Measurements from ENCODE around the gene ADAM12. TPM values are rescaled to one million over a fixed set of nuclear protein-coding genes. Genes with fewer than 3 reads are reported as not detected.
"Not testable (repeated sequence)": the region's sequence is repeated elsewhere in the genome, so short reads cannot be mapped to it uniquely, and the experiment has no call there.

The ADAM12 gene
- total RNA-seq, 2 donors from 2014 or later: under 0.01 to 0.52 TPM

GRCh38 chr10:126252884-126253610 lies 135.2 kb downstream of the ADAM12 start:
- intact Hi-C loops (cut with DNase I): no loop called here
- no peak overlapping the region for H3K27ac ChIP-seq
- H3K4me1 ChIP-seq: no peaks in the 10 kb centered on the region
- H3K36me3 ChIP-seq (replicated peaks in 1 of 2; ENCODE audit: insufficient read depth in 1 of 2, low read depth in 2 of 2): no peaks in the 10 kb centered on the region
- peak; percentile 31 for ATAC-seq
- H3K4me3 ChIP-seq: no peak overlapping the region
- no peaks in the 10 kb centered on the region for H3K27me3 ChIP-seq
- 54 to 62% methylated on average over 9 of the region's 9 CpGs for WGBS, 2 donors
- DNase-seq: peak in 1 of 4 donors; percentile 35
- no peaks in the 10 kb centered on the region for H3K9me3 ChIP-seq
- TF ChIP-seq POLR2A (IDR thresholded peaks at IDR 0.05): no peak

DNA sequence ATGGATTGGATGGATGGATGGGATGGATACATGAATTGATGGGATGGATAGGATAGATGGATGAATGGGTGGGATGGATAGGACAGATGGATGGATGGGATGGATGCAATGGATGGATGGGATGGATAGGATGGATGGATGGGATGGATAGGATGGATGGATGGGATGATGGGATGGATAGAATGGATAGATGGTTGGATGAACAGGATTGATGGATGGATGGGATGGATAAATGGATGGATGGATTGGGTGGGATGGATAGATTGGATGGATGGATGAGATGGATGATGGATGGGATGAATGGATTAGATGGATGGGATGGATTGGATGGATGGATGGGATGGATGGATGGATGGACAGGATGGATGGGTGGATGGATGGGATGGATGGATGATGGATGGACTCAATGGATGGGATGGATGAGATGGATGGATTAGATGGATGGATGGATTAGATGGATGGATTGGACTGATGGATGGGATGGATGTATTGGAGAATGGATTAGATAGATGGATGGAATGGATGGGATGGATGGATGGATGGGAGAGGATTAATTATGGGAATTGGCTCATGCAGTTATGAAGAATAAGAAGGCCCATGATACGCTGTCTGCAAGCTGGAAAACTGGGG lies 136.4 kb downstream of the ADAM12 start:
- H3K27ac ChIP-seq: no peak overlapping the region
- H3K36me3 ChIP-seq (replicated peaks in 1 of 2; ENCODE audit: insufficient read depth in 1 of 2, low read depth in 2 of 2): no peaks in the 10 kb centered on the region
- 89 to 94% methylated on average over 1 of the region's 1 CpG for WGBS, 2 donors
- TF ChIP-seq, protein P1, sequence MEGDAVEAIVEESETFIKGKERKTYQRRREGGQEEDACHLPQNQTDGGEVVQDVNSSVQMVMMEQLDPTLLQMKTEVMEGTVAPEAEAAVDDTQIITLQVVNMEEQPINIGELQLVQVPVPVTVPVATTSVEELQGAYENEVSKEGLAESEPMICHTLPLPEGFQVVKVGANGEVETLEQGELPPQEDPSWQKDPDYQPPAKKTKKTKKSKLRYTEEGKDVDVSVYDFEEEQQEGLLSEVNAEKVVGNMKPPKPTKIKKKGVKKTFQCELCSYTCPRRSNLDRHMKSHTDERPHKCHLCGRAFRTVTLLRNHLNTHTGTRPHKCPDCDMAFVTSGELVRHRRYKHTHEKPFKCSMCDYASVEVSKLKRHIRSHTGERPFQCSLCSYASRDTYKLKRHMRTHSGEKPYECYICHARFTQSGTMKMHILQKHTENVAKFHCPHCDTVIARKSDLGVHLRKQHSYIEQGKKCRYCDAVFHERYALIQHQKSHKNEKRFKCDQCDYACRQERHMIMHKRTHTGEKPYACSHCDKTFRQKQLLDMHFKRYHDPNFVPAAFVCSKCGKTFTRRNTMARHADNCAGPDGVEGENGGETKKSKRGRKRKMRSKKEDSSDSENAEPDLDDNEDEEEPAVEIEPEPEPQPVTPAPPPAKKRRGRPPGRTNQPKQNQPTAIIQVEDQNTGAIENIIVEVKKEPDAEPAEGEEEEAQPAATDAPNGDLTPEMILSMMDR (IDR thresholded peaks at IDR 0.05): no peak
- TF ChIP-seq POLR2A (IDR thresholded peaks at IDR 0.05): no peak
- DNase-seq (no peak), ATAC-seq (no peak)
- no peaks in the 10 kb centered on the region for H3K9me3 ChIP-seq
- H3K4me3 ChIP-seq: no peak overlapping the region
- no peaks in the 10 kb centered on the region for H3K27me3 ChIP-seq
- H3K4me1 ChIP-seq: no peaks in the 10 kb centered on the region
- intact Hi-C loops (cut with DNase I): no loop called here

- ATAC-seq: no peak
- no peaks in the 10 kb centered on the region for H3K27me3 ChIP-seq
- TF ChIP-seq, protein P1 (IDR thresholded peaks at IDR 0.05): no peak
- no peak for TF ChIP-seq POLR2A (IDR thresholded peaks at IDR 0.05)
- no peak overlapping the region for H3K27ac ChIP-seq
- no peak overlapping the region for H3K4me3 ChIP-seq
- DNase-seq: no peak
- H3K4me1 ChIP-seq: no peaks in the 10 kb centered on the region
- WGBS, 2 donors: 73 to 74% methylated on average over 8 of the region's 8 CpGs
- no peaks in the 10 kb centered on the region for H3K36me3 ChIP-seq (replicated peaks in 1 of 2; ENCODE audit: insufficient read depth in 1 of 2, low read depth in 2 of 2)
- H3K9me3 ChIP-seq: no peaks in the 10 kb centered on the region
- intact Hi-C loops (cut with DNase I): no loop called here
Measured at GRCh38 chr10:126250527-126251310, 137.6 kb downstream of the ADAM12 start.

GRCh38 chr10:126250045-126250444 lies 138.2 kb downstream of the ADAM12 start:
- intact Hi-C loops (cut with DNase I): no loop called here
- WGBS, 2 donors: 66 to 78% methylated on average over 5 of the region's 5 CpGs
- no peaks in the 10 kb centered on the region for H3K9me3 ChIP-seq
- H3K4me3 ChIP-seq: no peak overlapping the region
- H3K36me3 ChIP-seq (replicated peaks in 1 of 2; ENCODE audit: insufficient read depth in 1 of 2, low read depth in 2 of 2): no peaks in the 10 kb centered on the region
- TF ChIP-seq, protein P1 (IDR thresholded peaks at IDR 0.05): no peak
- no peak for TF ChIP-seq POLR2A (IDR thresholded peaks at IDR 0.05)
- no peaks in the 10 kb centered on the region for H3K4me1 ChIP-seq
- ATAC-seq (no peak), DNase-seq (no peak)
- no peaks in the 10 kb centered on the region for H3K27me3 ChIP-seq
- no peak overlapping the region for H3K27ac ChIP-seq

DNA sequence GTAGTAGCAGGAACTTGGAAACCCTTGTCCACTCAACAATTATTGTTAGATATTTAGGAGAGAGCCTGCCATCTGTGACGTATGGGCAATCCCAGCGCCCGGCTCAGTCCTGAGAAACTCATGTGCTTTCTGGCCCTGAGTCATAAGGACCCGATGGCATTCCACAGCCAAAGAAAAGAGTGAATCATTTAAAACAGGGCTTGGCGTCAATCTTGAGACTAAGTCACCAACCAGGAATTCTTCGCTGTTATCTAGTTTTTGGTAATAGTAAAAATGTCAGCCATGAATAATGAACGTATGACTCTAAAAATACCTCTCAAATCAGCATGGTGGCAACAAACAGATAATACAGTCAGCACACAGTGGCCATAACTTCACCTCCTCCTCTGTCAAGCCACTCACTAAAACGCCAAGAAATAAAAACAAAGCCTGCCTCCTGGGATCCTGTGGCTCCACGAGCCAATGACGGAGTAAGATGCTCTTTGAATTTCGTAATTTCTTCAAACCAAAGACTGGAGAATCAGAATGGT lies 140.8 kb downstream of the ADAM12 start:
- Histone ChIP-seq H3K27ac (peak overlapping the region in 3 of 4 donors; percentile 29 to 49 (median 30)), H3K4me1 (no peaks in the 10 kb centered on the region), H3K27me3 (no peaks in the 10 kb centered on the region), H3K9me3 (no peaks in the 10 kb centered on the region), H3K4me3 (no peak overlapping the region), H3K36me3 (replicated peaks in 1 of 2; ENCODE audit: insufficient read depth in 1 of 2, low read depth in 2 of 2) (no peaks in the 10 kb centered on the region)
- WGBS, 2 donors: 61 to 69% methylated on average over 11 of the region's 11 CpGs
- DNase-seq: peak; percentile 45 to 70 (median 63)
- peak; percentile 87 for ATAC-seq
- intact Hi-C loops (cut with DNase I): no loop called here
- TF ChIP-seq, protein P1 (IDR thresholded peaks at IDR 0.05): no peak
- no peak for TF ChIP-seq POLR2A (IDR thresholded peaks at IDR 0.05)

- peak overlapping the region in 1 of 4 donors; percentile 49 for H3K27ac ChIP-seq
- intact Hi-C loops (cut with DNase I); H3K4me1 ChIP-seq; ATAC-seq; H3K36me3 ChIP-seq (replicated peaks in 1 of 2; ENCODE audit: insufficient read depth in 1 of 2, low read depth in 2 of 2); DNase-seq; H3K9me3 ChIP-seq; H3K4me3 ChIP-seq; H3K27me3 ChIP-seq: not testable (repeated sequence)
- WGBS, 2 donors: 61 to 79% methylated on average over 1 of the region's 1 CpG
Measured at GRCh38 chr10:126246396-126246795, 141.9 kb downstream of the ADAM12 start.
